ENCODE results near the gene SPATC1L. TPM values are rescaled to one million over a fixed set of nuclear protein-coding genes. Genes with fewer than 3 reads are reported as not detected.
"Not testable (repeated sequence)": the region's sequence is repeated elsewhere in the genome, so short reads cannot be mapped to it uniquely, and the experiment has no call there.

Gene SPATC1L
- polyA plus RNA-seq, 10 donors = 4.2 to 14.9 (median 10.8) TPM

- no peak for DNase-seq
Observed at GRCh38 chr21:46202592-46203202, 18.4 kb upstream of the SPATC1L start.

GRCh38 chr21:46200877-46201803, 16.9 kb upstream of the SPATC1L start:
- DNase-seq = not testable (repeated sequence)

GRCh38 chr21:46199436-46200373, 15.4 kb upstream of the SPATC1L start:
- no peak for DNase-seq

DNA sequence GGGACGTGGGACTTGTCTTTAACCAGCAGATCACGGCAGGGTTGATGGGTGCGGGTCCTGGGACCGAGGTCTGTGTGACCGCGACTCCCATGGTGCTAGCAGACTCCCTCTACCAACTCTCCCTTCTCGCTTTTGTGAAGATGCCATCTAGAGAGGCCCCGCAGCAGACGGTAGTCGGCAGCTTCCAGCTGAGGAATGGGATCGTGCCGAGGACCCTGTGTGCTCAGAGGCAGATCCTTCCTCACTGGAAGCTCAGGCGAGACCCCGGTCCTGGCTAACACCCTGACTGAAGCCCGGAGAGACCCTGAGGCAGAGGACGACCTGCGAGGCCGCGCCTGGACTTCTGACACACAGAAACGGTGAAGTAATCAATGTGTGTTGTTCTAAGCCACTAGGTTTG, 12.5 kb upstream of the SPATC1L start:
- no peak for DNase-seq

- no peak for DNase-seq
Observed at GRCh38 chr21:46195595-46196195, 11.4 kb upstream of the SPATC1L start.

GRCh38 chr21:46194374-46195334, 10.4 kb upstream of the SPATC1L start:
- DNase-seq = no peak

- DNase-seq = no peak
Observed at GRCh38 chr21:46193829-46194373, 9.6 kb upstream of the SPATC1L start.

DNA sequence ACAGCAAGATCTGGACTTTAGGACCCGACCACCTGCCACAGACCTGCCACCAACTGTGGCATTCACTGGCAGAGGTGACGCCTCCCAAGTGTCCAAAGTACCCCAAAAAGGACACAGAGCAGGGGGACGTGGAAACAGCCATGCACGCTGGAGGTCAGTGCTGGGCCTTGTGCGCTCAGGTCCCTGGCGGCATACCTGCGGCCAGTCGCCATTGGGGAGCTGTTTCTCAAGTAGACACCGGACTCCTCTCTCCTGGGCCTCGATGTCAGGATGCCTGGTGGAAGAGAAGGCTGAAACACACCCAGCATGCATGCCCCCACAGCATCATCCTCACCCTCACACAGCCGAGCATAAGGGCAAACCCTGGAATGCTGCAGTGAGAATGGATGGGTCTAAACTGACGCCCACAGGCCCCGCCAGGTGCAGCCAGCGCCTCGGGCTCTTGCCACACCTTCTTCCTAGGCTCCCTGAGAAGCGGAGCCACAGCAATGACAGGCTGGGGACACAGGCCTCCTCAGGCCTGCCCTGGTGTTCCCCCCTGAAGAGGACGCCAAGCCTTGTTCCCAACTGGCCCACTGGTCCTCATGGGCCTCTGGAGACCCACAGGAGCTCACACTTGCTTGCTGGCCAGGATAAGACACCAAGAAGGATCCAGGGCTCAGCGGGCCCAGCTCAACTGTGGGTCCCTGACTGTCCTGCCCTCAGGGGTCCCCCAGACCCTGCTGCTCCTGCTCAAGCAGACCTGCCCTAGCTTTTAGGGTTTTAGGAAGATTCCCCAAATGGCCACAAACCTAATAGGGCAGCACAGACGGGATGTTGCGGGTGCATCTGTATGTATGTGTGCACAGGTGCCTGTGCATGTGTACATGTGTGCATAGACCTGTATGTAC, 7.7 kb upstream of the SPATC1L start:
- DNase-seq = no peak

GRCh38 chr21:46191257-46191685, 7.0 kb upstream of the SPATC1L start:
- no peak for DNase-seq

- no peak for DNase-seq
Observed at GRCh38 chr21:46190491-46191131, 6.4 kb upstream of the SPATC1L start.

DNA sequence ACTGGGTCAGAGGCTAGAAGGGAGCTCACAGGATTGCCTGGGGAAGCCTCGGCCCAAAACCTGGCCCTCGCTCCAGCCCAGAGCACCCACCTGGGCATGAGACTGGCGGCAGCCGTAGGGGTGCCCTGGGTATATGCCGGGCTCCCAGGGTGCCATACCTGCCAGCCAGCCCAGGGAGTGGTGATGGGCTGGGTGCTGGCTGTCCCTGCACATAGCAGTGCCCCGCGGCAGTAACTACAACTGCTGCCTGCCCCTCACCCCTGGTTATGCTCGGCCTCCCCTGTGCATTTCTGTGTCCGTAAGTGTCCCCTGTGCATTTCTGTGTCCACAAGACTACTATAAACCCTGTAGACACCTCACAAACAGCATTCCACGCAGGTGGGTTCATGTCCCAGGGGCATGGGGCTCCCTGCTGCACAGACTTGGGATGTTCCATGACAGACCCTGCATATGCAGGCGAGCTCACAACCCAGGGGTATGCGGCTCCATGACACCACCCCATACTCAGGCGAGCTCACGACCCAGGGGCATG, 5.8 kb upstream of the SPATC1L start:
- no peak for DNase-seq

GRCh38 chr21:46189213-46189958, 5.1 kb upstream of the SPATC1L start:
- DNase-seq = no peak

GRCh38 chr21:46188226-46189212, 4.3 kb upstream of the SPATC1L start:
- DNase-seq = peak in 2 of 3 donors; percentile 33 to 49

GRCh38 chr21:46187814-46188213, 3.6 kb upstream of the SPATC1L start:
- DNase-seq = no peak

GRCh38 chr21:46187261-46187660, 3.0 kb upstream of the SPATC1L start:
- DNase-seq = no peak

- DNase-seq = no peak
Observed at GRCh38 chr21:46185716-46186115, 1.5 kb upstream of the SPATC1L start.

Data from muscle of back (tissue), 11 donors.